Measurements from ENCODE around the gene NABP1. TPM values are rescaled to one million over a fixed set of nuclear protein-coding genes. Genes with fewer than 3 reads are reported as not detected.

The NABP1 gene
- total RNA-seq, 1 donor from 2014 or later = 13.5 TPM

DNA sequence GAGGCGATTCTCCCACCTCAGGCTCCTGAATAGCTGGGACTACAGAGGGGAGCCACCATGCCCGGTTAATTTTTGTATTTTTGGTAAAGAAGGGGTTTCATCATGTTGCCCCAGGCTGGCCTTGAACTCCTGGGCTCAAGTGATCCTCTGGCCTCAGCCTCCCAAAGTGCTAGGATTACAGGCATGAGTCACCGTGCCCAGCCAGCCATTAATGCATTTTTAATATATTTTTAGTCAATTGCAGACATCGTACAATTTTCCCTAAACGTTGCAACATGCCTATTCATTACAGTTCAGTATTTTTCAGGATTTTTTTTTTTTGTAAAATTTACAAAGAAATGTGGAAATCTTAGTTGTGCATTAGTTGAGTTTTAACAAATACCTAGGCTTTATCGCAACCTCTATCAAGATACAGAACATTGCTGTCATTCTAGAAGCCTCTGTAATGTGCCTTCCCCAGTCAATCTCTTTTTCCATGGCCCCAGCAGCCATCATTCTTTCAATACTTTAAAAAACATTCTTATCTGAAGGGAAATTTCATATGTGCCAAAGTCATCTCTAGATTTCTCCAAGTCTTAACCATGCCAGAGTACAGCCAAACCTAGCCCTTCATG, 14.7 kb downstream of the NABP1 start:
- TF ChIP-seq, protein P1, sequence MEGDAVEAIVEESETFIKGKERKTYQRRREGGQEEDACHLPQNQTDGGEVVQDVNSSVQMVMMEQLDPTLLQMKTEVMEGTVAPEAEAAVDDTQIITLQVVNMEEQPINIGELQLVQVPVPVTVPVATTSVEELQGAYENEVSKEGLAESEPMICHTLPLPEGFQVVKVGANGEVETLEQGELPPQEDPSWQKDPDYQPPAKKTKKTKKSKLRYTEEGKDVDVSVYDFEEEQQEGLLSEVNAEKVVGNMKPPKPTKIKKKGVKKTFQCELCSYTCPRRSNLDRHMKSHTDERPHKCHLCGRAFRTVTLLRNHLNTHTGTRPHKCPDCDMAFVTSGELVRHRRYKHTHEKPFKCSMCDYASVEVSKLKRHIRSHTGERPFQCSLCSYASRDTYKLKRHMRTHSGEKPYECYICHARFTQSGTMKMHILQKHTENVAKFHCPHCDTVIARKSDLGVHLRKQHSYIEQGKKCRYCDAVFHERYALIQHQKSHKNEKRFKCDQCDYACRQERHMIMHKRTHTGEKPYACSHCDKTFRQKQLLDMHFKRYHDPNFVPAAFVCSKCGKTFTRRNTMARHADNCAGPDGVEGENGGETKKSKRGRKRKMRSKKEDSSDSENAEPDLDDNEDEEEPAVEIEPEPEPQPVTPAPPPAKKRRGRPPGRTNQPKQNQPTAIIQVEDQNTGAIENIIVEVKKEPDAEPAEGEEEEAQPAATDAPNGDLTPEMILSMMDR (IDR thresholded peaks at IDR 0.05; ENCODE audit: unreplicated experiment) = no peak
- Mint-ChIP-seq H3K4me1 (peaks cover 24% of the 10 kb centered on the region), H3K27ac (no peak overlapping the region), H3K36me3 (no peaks in the 10 kb centered on the region), H3K27me3 (ENCODE audit: low read depth) (no peaks in the 10 kb centered on the region), H3K4me3 (no peak overlapping the region), H3K9me3 (no peaks in the 10 kb centered on the region)
- no peak for DNase-seq (ENCODE audit: low spot score in 2 of 2, unreplicated experiment in 2 of 2)

DNA sequence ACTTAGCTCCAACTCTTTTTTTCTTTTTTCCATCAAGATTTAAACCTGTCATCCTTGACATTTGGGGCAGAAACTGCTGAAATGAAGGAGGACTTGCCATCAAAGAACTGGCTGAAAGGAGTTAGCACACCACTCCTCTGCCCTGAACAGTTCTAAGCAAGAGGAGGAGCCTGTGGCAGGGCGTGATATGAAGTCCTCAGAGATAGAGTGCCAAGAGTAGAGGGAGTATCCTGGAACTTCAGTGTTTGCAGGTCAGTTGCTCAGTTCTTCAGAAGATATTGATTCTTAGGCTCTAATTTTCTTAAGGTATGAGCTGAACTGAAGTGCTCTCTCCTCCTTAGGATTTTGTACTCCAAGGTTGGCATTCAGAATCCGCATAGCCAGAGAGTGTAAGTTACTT, 15.2 kb downstream of the NABP1 start:
- Mint-ChIP-seq H3K4me1 (peaks cover 24% of the 10 kb centered on the region), H3K9me3 (peaks cover 5% of the 10 kb centered on the region), H3K36me3 (no peaks in the 10 kb centered on the region), H3K27me3 (ENCODE audit: low read depth) (no peaks in the 10 kb centered on the region), H3K4me3 (no peak overlapping the region), H3K27ac (no peak overlapping the region)
- TF ChIP-seq, protein P1 (IDR thresholded peaks at IDR 0.05; ENCODE audit: unreplicated experiment) = no peak
- no peak for DNase-seq (ENCODE audit: low spot score in 2 of 2, unreplicated experiment in 2 of 2)

DNA sequence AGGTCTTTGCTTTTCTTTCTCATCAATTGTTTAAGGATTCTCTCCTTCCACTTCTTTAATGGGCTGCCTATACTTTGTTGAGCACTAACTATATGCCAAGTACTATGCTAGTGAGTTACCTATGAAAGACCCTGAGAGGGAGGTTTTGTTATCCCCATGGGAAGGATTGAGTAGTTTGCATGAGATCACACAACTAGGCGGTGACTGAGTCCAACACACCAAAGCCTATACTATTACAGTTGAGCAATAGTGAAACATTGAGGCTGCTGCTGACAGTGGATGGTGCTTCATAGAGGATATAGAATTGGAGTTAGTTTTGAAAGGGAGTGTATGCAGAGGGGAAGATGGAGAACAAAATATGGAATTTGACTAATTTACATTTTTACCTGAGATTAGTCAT, 15.8 kb downstream of the NABP1 start:
- TF ChIP-seq, protein P1 (IDR thresholded peaks at IDR 0.05; ENCODE audit: unreplicated experiment) = no peak
- no peak for DNase-seq (ENCODE audit: low spot score in 2 of 2, unreplicated experiment in 2 of 2)
- Mint-ChIP-seq H3K4me3 (no peak overlapping the region), H3K36me3 (no peaks in the 10 kb centered on the region), H3K27me3 (ENCODE audit: low read depth) (no peaks in the 10 kb centered on the region), H3K4me1 (peaks cover 20% of the 10 kb centered on the region), H3K9me3 (peaks cover 8% of the 10 kb centered on the region), H3K27ac (no peak overlapping the region)

DNA sequence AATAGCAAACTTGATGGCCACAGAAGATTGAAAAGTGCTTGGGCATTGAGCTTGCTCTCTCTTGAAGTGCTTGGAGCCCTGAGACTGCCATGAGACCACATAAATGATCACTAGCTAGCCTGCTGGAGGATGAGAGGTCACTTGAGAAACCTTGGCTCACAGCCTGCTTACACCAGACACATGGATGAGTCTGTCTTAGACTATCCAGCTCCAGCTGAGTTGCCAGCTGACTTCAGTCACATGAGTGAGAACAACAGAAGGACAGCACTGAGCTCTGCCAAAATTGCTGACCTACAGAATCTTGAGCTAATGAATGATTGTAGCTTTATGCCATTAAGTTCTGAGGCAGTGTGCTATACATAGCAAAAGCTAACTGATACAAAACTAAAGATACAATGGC, 18.1 kb downstream of the NABP1 start:
- no peaks in the 10 kb centered on the region for H3K27me3 Mint-ChIP-seq (ENCODE audit: low read depth)
- H3K36me3 Mint-ChIP-seq = no peaks in the 10 kb centered on the region
- no peak overlapping the region for H3K27ac Mint-ChIP-seq
- H3K4me1 Mint-ChIP-seq = peaks cover 9% of the 10 kb centered on the region
- H3K4me3 Mint-ChIP-seq = no peak overlapping the region
- TF ChIP-seq, protein P1 (IDR thresholded peaks at IDR 0.05; ENCODE audit: unreplicated experiment) = no peak
- DNase-seq (ENCODE audit: low spot score in 2 of 2, unreplicated experiment in 2 of 2) = no peak
- H3K9me3 Mint-ChIP-seq = peaks cover 8% of the 10 kb centered on the region

DNA sequence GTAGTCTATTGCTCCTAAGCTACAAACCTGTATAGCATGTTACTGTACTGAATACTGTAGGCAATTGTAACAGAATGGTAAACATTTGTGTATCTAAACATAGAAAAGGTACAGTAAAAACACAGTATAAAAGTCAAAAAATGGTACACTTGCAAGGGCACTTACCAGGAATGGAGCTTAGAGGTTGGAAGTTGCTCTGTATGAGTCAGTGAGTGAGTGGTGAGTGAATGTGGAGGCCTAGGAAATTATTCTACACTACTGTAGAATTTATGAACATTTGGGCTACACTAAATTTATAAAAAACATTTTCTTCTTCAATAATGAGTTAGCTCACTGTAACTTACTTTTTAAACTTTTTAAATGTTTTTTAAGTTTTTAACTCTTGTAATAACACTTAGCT, 19.0 kb downstream of the NABP1 start:
- Mint-ChIP-seq H3K27ac (no peak overlapping the region), H3K4me3 (no peak overlapping the region), H3K4me1 (peaks cover 4% of the 10 kb centered on the region), H3K27me3 (ENCODE audit: low read depth) (no peaks in the 10 kb centered on the region), H3K36me3 (no peaks in the 10 kb centered on the region), H3K9me3 (peaks cover 16% of the 10 kb centered on the region)
- TF ChIP-seq, protein P1 (IDR thresholded peaks at IDR 0.05; ENCODE audit: unreplicated experiment) = no peak
- no peak for DNase-seq (ENCODE audit: low spot score in 2 of 2, unreplicated experiment in 2 of 2)

DNA sequence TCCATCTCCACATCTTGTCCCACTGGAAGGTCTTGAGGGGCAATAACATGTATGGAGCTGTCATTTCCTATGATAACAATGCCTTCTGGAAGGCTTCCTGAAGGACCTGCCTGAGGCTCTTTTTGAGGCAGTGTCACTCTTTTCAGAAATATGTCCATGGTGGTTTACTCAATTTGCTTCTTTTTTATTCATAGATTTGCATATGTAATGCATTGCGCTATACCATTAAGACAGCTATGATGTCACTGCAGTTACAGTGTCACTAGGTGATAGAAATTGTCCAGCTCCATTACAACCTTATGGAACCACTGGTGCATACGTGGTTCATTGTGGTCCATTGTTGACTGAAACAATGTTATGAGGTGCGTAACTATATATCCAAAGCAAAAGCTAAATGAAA, 19.9 kb downstream of the NABP1 start:
- no peak for DNase-seq (ENCODE audit: low spot score in 2 of 2, unreplicated experiment in 2 of 2)
- Mint-ChIP-seq H3K9me3 (peaks cover 17% of the 10 kb centered on the region), H3K4me1 (peaks cover 4% of the 10 kb centered on the region), H3K4me3 (no peak overlapping the region), H3K27me3 (ENCODE audit: low read depth) (no peaks in the 10 kb centered on the region), H3K36me3 (no peaks in the 10 kb centered on the region), H3K27ac (no peak overlapping the region)
- TF ChIP-seq, protein P1 (IDR thresholded peaks at IDR 0.05; ENCODE audit: unreplicated experiment) = no peak
